HG03558 (cell line): ENCODE data around the gene ZNF101.

Experiments used
- ATAC-seq: cut with Tn5 transposase; IDR thresholded peaks from one replicate; pipeline ENCODE4 v1.9.1; 2021; ENCODE audit warnings: moderate number of reproducible peaks; ENCODE audit not compliant: unreplicated experiment; ENCODE audit errors: extremely low read depth

Gene ZNF101

DNA sequence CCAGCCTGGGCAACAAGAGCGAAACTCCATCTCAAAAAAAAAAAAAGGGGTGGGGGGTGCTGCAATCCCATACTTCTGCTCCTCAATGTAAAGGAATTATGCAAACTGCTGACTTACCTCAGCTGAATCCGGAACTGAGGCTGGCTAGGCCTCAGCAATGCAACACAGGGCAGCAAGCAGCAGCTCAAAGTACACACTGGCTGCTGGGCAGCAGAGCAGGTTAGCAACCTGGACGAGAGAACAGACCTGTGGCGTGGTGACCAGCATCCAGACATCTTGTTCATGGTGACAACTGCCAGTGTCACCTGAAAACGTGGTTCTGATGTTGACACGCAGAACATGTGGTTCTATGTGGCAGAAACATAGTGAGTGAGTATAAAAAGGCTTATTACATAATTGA is 36.2 kb downstream of the ZNF101 start:
- no peak for ATAC-seq

- ATAC-seq = no peak
Measured at GRCh38 chr19:19710506-19710905, 41.9 kb downstream of the ZNF101 start.

- ATAC-seq = no peak
Measured at GRCh38 chr19:19711306-19711933, 42.8 kb downstream of the ZNF101 start.

DNA sequence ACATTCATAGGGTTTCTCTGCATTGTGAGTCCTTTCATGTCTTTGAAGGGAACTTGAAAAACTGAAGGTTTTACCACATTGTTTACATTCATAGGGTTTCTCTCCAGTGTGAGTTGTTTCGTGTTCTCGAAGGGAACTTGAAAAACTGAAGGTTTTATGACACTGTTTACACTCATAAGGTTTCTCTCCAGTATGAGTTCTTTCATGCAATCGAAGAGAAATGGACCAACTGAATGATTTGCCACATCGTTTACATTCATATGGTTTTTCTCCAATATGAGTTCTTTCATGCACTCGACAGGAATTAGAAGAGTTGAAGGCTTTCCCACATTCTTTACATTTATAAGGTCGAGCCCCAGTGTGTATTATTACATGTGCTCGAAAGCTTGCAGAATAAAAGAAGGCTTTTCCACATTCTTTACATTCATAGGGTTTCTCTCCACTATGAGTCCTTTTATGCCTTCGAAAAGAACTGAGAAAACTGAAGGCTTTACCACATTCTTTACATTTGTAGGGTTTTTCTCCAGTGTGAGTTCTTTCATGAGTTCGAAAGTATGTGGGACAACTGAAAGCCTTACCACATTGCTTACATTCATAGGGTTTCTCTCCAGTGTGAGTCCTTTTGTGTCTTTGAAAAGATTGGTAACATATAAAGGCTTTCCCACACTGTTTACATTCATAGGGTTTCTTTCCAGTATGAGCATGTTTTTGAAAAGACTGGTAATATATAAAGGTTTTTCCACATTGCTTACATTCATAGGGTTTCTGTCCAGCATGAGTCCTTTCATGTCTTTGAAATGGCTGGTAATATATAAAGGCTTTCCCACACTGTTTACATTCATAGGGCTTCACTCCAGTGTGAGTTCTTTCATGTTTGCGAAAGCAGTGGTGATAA is 43.5 kb downstream of the ZNF101 start:
- ATAC-seq = no peak

GRCh38 chr19:19719798-19720197 is 51.2 kb downstream of the ZNF101 start:
- no peak for ATAC-seq

- ATAC-seq = no peak
Measured at GRCh38 chr19:19721896-19722295, 53.3 kb downstream of the ZNF101 start.

DNA sequence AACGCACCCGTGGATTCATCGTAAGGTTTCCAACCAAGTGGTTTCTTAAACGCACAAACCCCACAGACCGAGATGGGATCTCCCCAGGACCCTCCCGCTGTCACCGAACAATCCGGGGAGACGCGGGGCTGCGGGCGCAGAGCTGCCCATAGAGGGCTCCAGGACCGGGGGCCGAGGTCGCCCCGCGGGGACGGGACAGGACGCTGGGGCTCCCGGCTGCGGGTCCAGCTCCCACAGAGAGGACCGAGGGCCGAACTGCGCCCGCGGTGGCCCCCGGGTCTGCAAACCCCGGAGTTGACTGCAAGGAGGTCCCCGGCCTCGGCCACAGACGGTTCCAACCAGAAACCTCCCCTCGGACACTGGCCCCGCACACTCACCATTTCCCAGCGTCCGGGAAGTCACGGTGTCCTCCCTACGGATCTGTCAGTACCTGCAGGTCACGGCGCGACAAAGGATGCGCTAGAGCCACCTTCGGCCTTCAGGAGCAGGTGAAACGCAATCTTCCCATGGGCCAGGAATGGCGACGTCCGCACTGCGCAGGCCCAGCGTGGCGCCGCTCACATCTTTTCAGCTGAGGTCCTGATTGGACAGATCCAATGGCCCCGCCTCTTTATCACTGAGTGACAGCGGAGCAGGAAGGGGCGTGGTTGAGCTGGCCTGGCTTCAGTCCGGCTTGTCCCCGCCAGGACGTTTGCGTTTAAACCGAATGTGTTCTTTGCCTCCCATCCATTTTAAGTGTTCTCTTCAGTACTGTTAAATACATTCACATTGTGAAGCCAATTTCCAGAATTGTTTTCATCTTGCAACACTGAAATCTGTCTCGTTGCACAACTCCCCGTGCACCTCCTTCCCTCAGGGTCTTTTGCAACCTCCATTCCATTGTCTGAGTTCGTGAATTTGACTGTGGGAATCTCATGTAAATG is 64.2 kb downstream of the ZNF101 start, which contains the start of gene ZNF14:
ZNF14 (minus strand) TSS at position 534 of the 923 bp plus-strand sequence; CDS start at position 380, 154 bp downstream.
- ATAC-seq = peak; percentile 97
